Endothelial cell of umbilical vein (primary cell): ENCODE data around the gene KAT2A.

ENCODE experiments used
- EZH2 ChIP-seq: IDR thresholded peaks from 2 replicates; pipeline ENCODE4 v1.6.1; 2012; ENCODE audit warnings: borderline replicate concordance, low read depth, mild to moderate bottlenecking, moderate library complexity, low read length, inconsistent platforms; ENCODE audit not compliant: severe bottlenecking
- FOS ChIP-seq: IDR thresholded peaks from 2 replicates; pipeline ENCODE4 v1.6.1; 2011; ENCODE audit warnings: mild to moderate bottlenecking, low read length, moderate library complexity, borderline replicate concordance; ENCODE audit not compliant: insufficient read depth
- GATA2 ChIP-seq: IDR thresholded peaks from 2 replicates; pipeline ENCODE4 v1.7.0; 2011; ENCODE audit warnings: low read depth, mild to moderate bottlenecking, moderate library complexity, mixed read lengths, low read length; ENCODE audit not compliant: insufficient read length, insufficient read depth
- JUN ChIP-seq: IDR thresholded peaks from 2 replicates; pipeline ENCODE4 v1.6.1; 2011; ENCODE audit warnings: borderline replicate concordance, low read depth; ENCODE audit not compliant: insufficient read length, insufficient read depth
- MAX ChIP-seq: IDR thresholded peaks from 2 replicates; pipeline ENCODE4 v1.6.1; 2011; ENCODE audit not compliant: insufficient read depth, insufficient read length
- MYC ChIP-seq: IDR thresholded peaks from one replicate; pipeline ENCODE4 v1.6.1; 2011; ENCODE audit warnings: mild to moderate bottlenecking, low read depth, low read length
- POLR2A ChIP-seq: IDR thresholded peaks from 2 replicates; pipeline ENCODE4 v1.6.1; 2012; ENCODE audit warnings: low read depth, mild to moderate bottlenecking, control low read depth, low read length
- POLR2AphosphoS5 ChIP-seq: IDR thresholded peaks from 2 replicates; pipeline ENCODE4 v1.6.1; 2012; ENCODE audit warnings: low read depth, mild to moderate bottlenecking, control low read depth, low read length, moderate library complexity; ENCODE audit not compliant: insufficient read depth
- TF ChIP-seq, protein P1 (sequence below), 2 donors: IDR thresholded peaks; 1 replicate in 1 of 2; 2 replicates in 1 of 2; pipeline ENCODE4 v1.5.1; 2011; ENCODE audit warnings: low read length in 2 of 2, mild to moderate bottlenecking in 2 of 2, moderate library complexity in 2 of 2, control low read depth in 1 of 2, inconsistent platforms in 1 of 2, low read depth in 1 of 2; ENCODE audit not compliant: insufficient read depth in 1 of 2; ENCODE audit errors: extremely low read depth in 1 of 2

DNA sequence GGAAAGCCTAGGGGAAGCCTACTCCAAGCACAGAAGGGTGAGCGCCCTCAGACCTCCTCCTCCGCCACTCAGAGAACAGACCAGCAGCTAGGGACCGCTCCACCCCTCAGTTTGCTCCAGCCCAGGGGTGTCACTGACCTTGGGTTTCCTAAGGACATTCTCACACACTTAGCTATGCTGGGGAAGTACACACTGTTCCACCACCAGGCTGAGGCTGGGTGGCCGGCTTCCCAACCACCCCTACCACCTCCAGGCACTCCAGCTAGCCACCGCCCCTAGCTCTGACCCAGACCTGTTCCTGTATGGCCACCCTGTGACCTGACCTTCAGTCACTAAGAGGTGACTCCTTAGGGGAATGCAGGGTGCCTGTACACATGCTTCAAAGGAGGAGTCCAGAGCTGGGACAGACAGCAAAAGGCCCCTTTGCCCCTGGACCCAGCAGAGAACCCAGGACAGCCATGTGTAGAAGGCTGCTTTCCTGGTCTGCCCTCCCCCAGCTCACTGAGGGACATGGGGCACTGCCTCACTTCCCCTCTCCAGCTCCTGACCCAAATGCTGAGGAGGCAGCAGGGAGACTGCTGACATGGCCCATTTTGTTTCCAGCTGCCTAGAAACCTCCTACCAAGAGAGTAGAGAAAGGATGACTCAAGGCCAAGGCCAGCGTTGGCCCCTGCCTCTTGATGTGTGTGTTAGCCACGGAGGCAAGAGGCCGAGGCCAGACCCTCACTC, 8.1 kb upstream of the KAT2A start:
- TF ChIP-seq, protein P1, sequence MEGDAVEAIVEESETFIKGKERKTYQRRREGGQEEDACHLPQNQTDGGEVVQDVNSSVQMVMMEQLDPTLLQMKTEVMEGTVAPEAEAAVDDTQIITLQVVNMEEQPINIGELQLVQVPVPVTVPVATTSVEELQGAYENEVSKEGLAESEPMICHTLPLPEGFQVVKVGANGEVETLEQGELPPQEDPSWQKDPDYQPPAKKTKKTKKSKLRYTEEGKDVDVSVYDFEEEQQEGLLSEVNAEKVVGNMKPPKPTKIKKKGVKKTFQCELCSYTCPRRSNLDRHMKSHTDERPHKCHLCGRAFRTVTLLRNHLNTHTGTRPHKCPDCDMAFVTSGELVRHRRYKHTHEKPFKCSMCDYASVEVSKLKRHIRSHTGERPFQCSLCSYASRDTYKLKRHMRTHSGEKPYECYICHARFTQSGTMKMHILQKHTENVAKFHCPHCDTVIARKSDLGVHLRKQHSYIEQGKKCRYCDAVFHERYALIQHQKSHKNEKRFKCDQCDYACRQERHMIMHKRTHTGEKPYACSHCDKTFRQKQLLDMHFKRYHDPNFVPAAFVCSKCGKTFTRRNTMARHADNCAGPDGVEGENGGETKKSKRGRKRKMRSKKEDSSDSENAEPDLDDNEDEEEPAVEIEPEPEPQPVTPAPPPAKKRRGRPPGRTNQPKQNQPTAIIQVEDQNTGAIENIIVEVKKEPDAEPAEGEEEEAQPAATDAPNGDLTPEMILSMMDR (IDR thresholded peaks at IDR 0.05; ENCODE audit: extremely low read depth in 1 of 2, insufficient read depth in 1 of 2, low read depth in 1 of 2, low read length in 2 of 2), result no peak
- TF ChIP-seq POLR2A, result no peak
- TF ChIP-seq MAX, result no peak
- TF ChIP-seq JUN, result no peak
- no peak for TF ChIP-seq POLR2AphosphoS5
- no peak for TF ChIP-seq EZH2
- no peak for TF ChIP-seq MYC
- TF ChIP-seq GATA2, result no peak
- TF ChIP-seq FOS, result no peak
